Measurements from ENCODE around the gene SIAH1. TPM values are rescaled to one million over a fixed set of nuclear protein-coding genes. Genes with fewer than 3 reads are reported as not detected.
"Not testable (repeated sequence)": the region's sequence is repeated elsewhere in the genome, so short reads cannot be mapped to it uniquely, and the experiment has no call there.

The SIAH1 gene
- total and polyA plus RNA-seq, 2 of the 8 experiments (the other 6 are each of a cell fraction or from before 2014, with no cell fraction given): 19.5 to 33.9 TPM

DNA sequence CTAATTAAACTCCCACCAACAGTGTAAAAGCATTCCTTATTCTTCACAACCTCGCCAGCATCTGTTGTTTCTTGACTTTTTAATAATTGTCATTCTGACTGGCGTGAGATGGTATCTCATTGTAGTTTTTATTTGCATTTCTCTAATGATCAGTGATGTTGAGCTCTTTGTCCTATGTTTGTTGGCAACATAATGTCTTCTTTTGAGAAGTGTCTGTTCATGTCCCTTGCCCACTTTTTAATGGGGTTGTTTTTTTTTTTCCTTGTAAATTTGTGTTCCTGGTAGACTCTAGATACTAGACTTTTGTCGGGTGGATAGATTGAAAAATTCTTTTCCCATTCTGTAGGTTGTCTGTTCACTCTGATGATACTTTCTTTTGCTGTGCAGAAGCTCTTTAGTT lies 71.3 kb downstream of the SIAH1 start:
- H3K4me3 ChIP-seq (ENCODE audit: extremely low read depth in 1 of 4, insufficient read depth in 2 of 4, low read depth in 3 of 4, low read length in 4 of 4); H3K4me1 ChIP-seq (replicated peaks in 1 of 4; ENCODE audit: control insufficient read depth in 3 of 4, insufficient read depth in 4 of 4, low read length in 3 of 4); H4K5ac ChIP-seq (ENCODE audit: insufficient read length, low read depth, low read length); CTCF ChIA-PET (ENCODE audit: partially characterized antibody); H3K27ac ChIP-seq (ENCODE audit: low read depth, low read length); H3K79me1 ChIP-seq (ENCODE audit: low read depth, low read length); H2BK5ac ChIP-seq (ENCODE audit: low read depth, low read length); H3K36me3 ChIP-seq (ENCODE audit: control insufficient read depth in 2 of 4, insufficient read depth in 4 of 4, low read length in 3 of 4); H3K23me2 ChIP-seq (ENCODE audit: low read depth, low read length); H2BK120ac ChIP-seq (replicated peaks; ENCODE audit: low read depth, low read length); POLR2A ChIA-PET (ENCODE audit: partially characterized antibody); H4K20me1 ChIP-seq (replicated peaks in 1 of 2; ENCODE audit: control insufficient read depth in 1 of 2, insufficient read depth in 2 of 2, low read length in 2 of 2); H3K4ac ChIP-seq (replicated peaks; ENCODE audit: insufficient read length, low read depth, low read length); H3K79me2 ChIP-seq (ENCODE audit: control insufficient read depth in 1 of 2, insufficient read depth in 2 of 2, low read length in 2 of 2); DNase-seq (ENCODE audit: low read depth in 1 of 2, low spot score in 2 of 2); H3K27me3 ChIP-seq (replicated peaks in 1 of 4; ENCODE audit: control insufficient read depth in 3 of 4, extremely low read depth in 1 of 4, insufficient read depth in 3 of 4, low read length in 3 of 4); H2BK12ac ChIP-seq (ENCODE audit: low read depth, low read length); FAIRE-seq; H2AFZ ChIP-seq (ENCODE audit: low read length); H4K91ac ChIP-seq (replicated peaks; ENCODE audit: insufficient read length, low read length); H3K18ac ChIP-seq (ENCODE audit: extremely low read depth, low read length); H3K4me2 ChIP-seq (ENCODE audit: insufficient read depth in 1 of 2, low read depth in 2 of 2, low read length in 2 of 2); H3K9me3 ChIP-seq (ENCODE audit: insufficient read depth in 2 of 2, low read depth in 1 of 2, low read length in 1 of 2); H3K9ac ChIP-seq (replicated peaks in 1 of 4; ENCODE audit: extremely low read depth in 1 of 4, low read depth in 3 of 4, low read length in 3 of 4); H3K14ac ChIP-seq (ENCODE audit: insufficient read length); H2AK5ac ChIP-seq (ENCODE audit: low read depth, low read length); H2BK15ac ChIP-seq (ENCODE audit: low read length); H2BK20ac ChIP-seq (ENCODE audit: low read length); H3K23ac ChIP-seq (ENCODE audit: insufficient read length); H4K8ac ChIP-seq (ENCODE audit: extremely low read depth, insufficient read depth, low read length); H3K56ac ChIP-seq (replicated peaks; ENCODE audit: insufficient read length, low read depth, low read length): not testable (repeated sequence)
- WGBS, 2 experiments (ENCODE audit: extremely low coverage in 1 of 2, insufficient coverage in 1 of 2, insufficient read length in 1 of 2, insufficient replicate concordance in 2 of 2, low coverage in 1 of 2, low lambda C conversion rate in 2 of 2, missing lambda C conversion rate in 1 of 2): 87% methylated on average over 3 of the region's 3 CpGs; no CpG with 5 or more reads in 1 of the 2 experiments

Data from H1 (cell line).